Endothelial cell of umbilical vein (primary cell): ENCODE results near the gene DAB2. TPM values are rescaled to one million over a fixed set of nuclear protein-coding genes. Genes with fewer than 3 reads are reported as not detected.

ENCODE experiments used
- BruUV-seq: library from RNA; stranded (reverse); fragments of 400-500 nt; replicated peaks from 2 replicates; lab custom pipeline; 2021; lab: Mats Ljungman, UMichigan
- CTCF ChIA-PET: fragments of 300-600, 350-600 bp; sonication (Branson Sonifier 250); formaldehyde crosslinking; loops from one replicate; lab custom pipeline; 2021; ENCODE audit warnings: antibody characterized with exemption, inconsistent platforms; lab: Charles Lee
- POLR2A ChIA-PET: fragments of 300-600, 350-600 bp; sonication (Branson Sonifier 250); formaldehyde crosslinking; loops from one replicate; lab custom pipeline; 2021; ENCODE audit warnings: antibody characterized with exemption, inconsistent platforms; lab: Charles Lee
- DNase-seq: peaks from one replicate; pipeline ENCODE4 v3.0.0-alpha.2; 2011; ENCODE audit warnings: low read depth, low spot score
- FAIRE-seq: peaks from 2 replicates; lab custom pipeline; 2011; peaks lifted over from hg19 to GRCh38; lab: Jason Lieb, UNC
- H2AFZ ChIP-seq: 2 replicates; pipeline ENCODE4 v1.6.0; 2012; ENCODE audit warnings: low read depth, low read length, control low read depth, inconsistent platforms
- H3K27ac ChIP-seq: 2 replicates; pipeline ENCODE4 v1.5.1; 2011; ENCODE audit warnings: low read depth, mild to moderate bottlenecking, control low read depth, low read length, moderate library complexity; ENCODE audit not compliant: insufficient read depth
- H3K27me3 ChIP-seq, 2 experiments: 2 replicates each; pipeline versions ENCODE4 v1.6.0 to v1.6.1; 2011; ENCODE audit warnings: low read length in 2 of 2, mixed read lengths in 1 of 2; ENCODE audit not compliant: control insufficient read depth in 2 of 2, insufficient read depth in 2 of 2
- H3K36me3 ChIP-seq, 2 experiments: 2 replicates in 1 of 2; 3 replicates in 1 of 2; pipeline ENCODE4 v1.5.1; 2011; ENCODE audit warnings: low read length in 2 of 2, mild to moderate bottlenecking in 1 of 2, moderate library complexity in 1 of 2; ENCODE audit not compliant: control insufficient read depth in 2 of 2, insufficient read depth in 2 of 2; ENCODE audit errors: extremely low read depth in 1 of 2
- H3K4me1 ChIP-seq: 3 replicates; pipeline ENCODE4 v1.5.1; 2011; ENCODE audit warnings: mild to moderate bottlenecking, low read length; ENCODE audit not compliant: control insufficient read depth, insufficient read depth; ENCODE audit errors: extremely low read depth
- H3K4me2 ChIP-seq: 2 replicates; pipeline ENCODE4 v1.6.1; 2011; ENCODE audit warnings: low read length, control low read depth, mixed read lengths; ENCODE audit not compliant: insufficient read depth
- H3K4me3 ChIP-seq, 3 experiments: fragments of 200-600 bp in 1 of 3; sonication (generic), shearing (Covaris generic) in 1 of 3; replicated peaks in 1 of 3; 2 replicates each; pipeline ENCODE4 v1.5.1; 2011 to 2016; ENCODE audit warnings: control low read depth in 3 of 3, low read length in 3 of 3, mild to moderate bottlenecking in 2 of 3, inconsistent platforms in 1 of 3, low read depth in 1 of 3, moderate library complexity in 1 of 3; ENCODE audit not compliant: insufficient read depth in 1 of 3
- H3K79me2 ChIP-seq: 2 replicates; pipeline ENCODE4 v1.6.0; 2012; ENCODE audit warnings: low read length, inconsistent platforms; ENCODE audit not compliant: control insufficient read depth, insufficient read depth
- H3K9ac ChIP-seq: replicated peaks from 2 replicates; pipeline ENCODE3; 2011; ENCODE audit warnings: low read length, control low read depth; ENCODE audit not compliant: insufficient read depth; ENCODE audit errors: extremely low read depth
- H3K9me1 ChIP-seq: replicated peaks from 3 replicates; pipeline ENCODE4 v1.6.0; 2011; ENCODE audit warnings: mild to moderate bottlenecking, low read length; ENCODE audit not compliant: control insufficient read depth, insufficient read depth; ENCODE audit errors: extremely low read depth
- H3K9me3 ChIP-seq: replicated peaks from 2 replicates; pipeline ENCODE4 v1.5.1; 2012; ENCODE audit warnings: low read length, inconsistent platforms; ENCODE audit not compliant: control insufficient read depth, insufficient read depth
- H4K20me1 ChIP-seq: replicated peaks from 2 replicates; pipeline ENCODE3; 2011; ENCODE audit warnings: mild to moderate bottlenecking, low read length; ENCODE audit not compliant: control insufficient read depth, insufficient read depth; ENCODE audit errors: extremely low read depth
- EZH2 ChIP-seq: IDR thresholded peaks from 2 replicates; pipeline ENCODE4 v1.6.1; 2012; ENCODE audit warnings: borderline replicate concordance, low read depth, mild to moderate bottlenecking, moderate library complexity, low read length, inconsistent platforms; ENCODE audit not compliant: severe bottlenecking
- FOS ChIP-seq: IDR thresholded peaks from 2 replicates; pipeline ENCODE4 v1.6.1; 2011; ENCODE audit warnings: mild to moderate bottlenecking, low read length, moderate library complexity, borderline replicate concordance; ENCODE audit not compliant: insufficient read depth
- GATA2 ChIP-seq: IDR thresholded peaks from 2 replicates; pipeline ENCODE4 v1.7.0; 2011; ENCODE audit warnings: low read depth, mild to moderate bottlenecking, moderate library complexity, mixed read lengths, low read length; ENCODE audit not compliant: insufficient read length, insufficient read depth
- JUN ChIP-seq: IDR thresholded peaks from 2 replicates; pipeline ENCODE4 v1.6.1; 2011; ENCODE audit warnings: borderline replicate concordance, low read depth; ENCODE audit not compliant: insufficient read length, insufficient read depth
- MYC ChIP-seq: IDR thresholded peaks from one replicate; pipeline ENCODE4 v1.6.1; 2011; ENCODE audit warnings: mild to moderate bottlenecking, low read depth, low read length
- POLR2A ChIP-seq: IDR thresholded peaks from 2 replicates; pipeline ENCODE4 v1.6.1; 2012; ENCODE audit warnings: low read depth, mild to moderate bottlenecking, control low read depth, low read length
- POLR2AphosphoS5 ChIP-seq: IDR thresholded peaks from 2 replicates; pipeline ENCODE4 v1.6.1; 2012; ENCODE audit warnings: low read depth, mild to moderate bottlenecking, control low read depth, low read length, moderate library complexity; ENCODE audit not compliant: insufficient read depth
- dilution Hi-C: fragments of 300-500 bp; cut with MboI; formaldehyde crosslinking; loops from one replicate; pipeline ENCODE4 v1.15.0; 2019; ENCODE audit warnings: low sequenced_read_pairs; ENCODE audit not compliant: extremely low pct_ligation_motif_present
- intact Hi-C: fragments of 100-400 bp; cut with micrococcal nuclease; formaldehyde crosslinking; loops from one replicate; pipeline ENCODE4 v1.10.0; 2022
- polyA plus RNA-seq, 4 experiments: library from polyadenylated mRNA; depleted of rRNA in 3 of 4; stranded (reverse) in 3 of 4; unstranded in 1 of 4; fragments of >200 nt; gene quantifications; 2 replicates each; pipeline versions ENCODE4 v1.2.1 to v1.2.3, GENCODE V29; 2011 to 2012; ENCODE audit warnings: missing spikeins in 1 of 4
- total RNA-seq: library from RNA; stranded (reverse); gene quantifications from 2 replicates; pipeline ENCODE4 v1.2.3, GENCODE V29; 2021
- TF ChIP-seq, protein P1 (sequence below), 2 donors: IDR thresholded peaks; 1 replicate in 1 of 2; 2 replicates in 1 of 2; pipeline ENCODE4 v1.5.1; 2011; ENCODE audit warnings: low read length in 2 of 2, mild to moderate bottlenecking in 2 of 2, moderate library complexity in 2 of 2, control low read depth in 1 of 2, inconsistent platforms in 1 of 2, low read depth in 1 of 2; ENCODE audit not compliant: insufficient read depth in 1 of 2; ENCODE audit errors: extremely low read depth in 1 of 2
- TF ChIP-seq, protein P2 (sequence below): IDR thresholded peaks from 2 replicates; pipeline ENCODE4 v1.6.1; 2011; ENCODE audit not compliant: insufficient read depth, insufficient read length

The DAB2 gene
- total and polyA plus RNA-seq, 2 donors (not counting 3 experiments of a cell fraction or from before 2014, with no cell fraction given) = 168 to 283 TPM

DNA sequence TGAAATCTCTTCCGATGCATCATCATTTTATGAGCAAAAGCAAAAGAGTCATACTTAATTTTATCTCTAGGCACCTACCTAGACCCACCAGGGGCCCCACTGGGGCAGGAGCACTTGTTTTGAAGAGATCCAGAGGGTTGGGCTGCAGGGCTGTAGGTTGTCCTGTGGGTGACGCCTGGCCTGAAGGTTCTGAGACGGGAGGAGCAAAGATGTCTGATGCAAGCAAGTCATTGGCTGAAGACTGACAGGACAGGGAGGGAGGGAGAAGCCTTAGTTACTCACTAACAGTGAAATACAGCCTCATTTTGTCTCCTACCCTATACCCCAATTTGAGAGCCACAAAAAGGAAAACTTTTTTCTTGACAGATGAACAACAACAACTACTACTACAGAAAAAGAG lies 43.4 kb downstream of the DAB2 start:
- Histone ChIP-seq H3K27me3 (no peaks in the 10 kb centered on the region), H3K4me3 (no peak overlapping the region), H3K79me2 (no peaks in the 10 kb centered on the region), H3K4me2 (no peak overlapping the region), H3K36me3 (peaks cover 49 to 50% of the 10 kb centered on the region in 2 experiments), H3K9ac (no peak overlapping the region), H4K20me1 (no peaks in the 10 kb centered on the region), H3K9me3 (no peaks in the 10 kb centered on the region), H3K9me1 (no peaks in the 10 kb centered on the region), H3K27ac (no peak overlapping the region), H2AFZ (no peak overlapping the region), H3K4me1 (no peaks in the 10 kb centered on the region)
- TF ChIP-seq POLR2A (no peak), FOS (no peak), EZH2 (no peak), GATA2 (no peak), MYC (no peak), POLR2AphosphoS5 (no peak), JUN (no peak)
- TF ChIP-seq, protein P1, sequence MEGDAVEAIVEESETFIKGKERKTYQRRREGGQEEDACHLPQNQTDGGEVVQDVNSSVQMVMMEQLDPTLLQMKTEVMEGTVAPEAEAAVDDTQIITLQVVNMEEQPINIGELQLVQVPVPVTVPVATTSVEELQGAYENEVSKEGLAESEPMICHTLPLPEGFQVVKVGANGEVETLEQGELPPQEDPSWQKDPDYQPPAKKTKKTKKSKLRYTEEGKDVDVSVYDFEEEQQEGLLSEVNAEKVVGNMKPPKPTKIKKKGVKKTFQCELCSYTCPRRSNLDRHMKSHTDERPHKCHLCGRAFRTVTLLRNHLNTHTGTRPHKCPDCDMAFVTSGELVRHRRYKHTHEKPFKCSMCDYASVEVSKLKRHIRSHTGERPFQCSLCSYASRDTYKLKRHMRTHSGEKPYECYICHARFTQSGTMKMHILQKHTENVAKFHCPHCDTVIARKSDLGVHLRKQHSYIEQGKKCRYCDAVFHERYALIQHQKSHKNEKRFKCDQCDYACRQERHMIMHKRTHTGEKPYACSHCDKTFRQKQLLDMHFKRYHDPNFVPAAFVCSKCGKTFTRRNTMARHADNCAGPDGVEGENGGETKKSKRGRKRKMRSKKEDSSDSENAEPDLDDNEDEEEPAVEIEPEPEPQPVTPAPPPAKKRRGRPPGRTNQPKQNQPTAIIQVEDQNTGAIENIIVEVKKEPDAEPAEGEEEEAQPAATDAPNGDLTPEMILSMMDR (IDR thresholded peaks at IDR 0.05; ENCODE audit: extremely low read depth in 1 of 2, insufficient read depth in 1 of 2, low read depth in 1 of 2, low read length in 2 of 2) = no peak
- TF ChIP-seq, protein P2, sequence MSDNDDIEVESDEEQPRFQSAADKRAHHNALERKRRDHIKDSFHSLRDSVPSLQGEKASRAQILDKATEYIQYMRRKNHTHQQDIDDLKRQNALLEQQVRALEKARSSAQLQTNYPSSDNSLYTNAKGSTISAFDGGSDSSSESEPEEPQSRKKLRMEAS = no peak
- intact Hi-C loops (no loop called here), dilution Hi-C loops (no loop called here)
- FAIRE-seq (no peak), DNase-seq (no peak)
- ChIA-PET CTCF (interaction anchor here (4.5 kb wide), 1 partner anchor 166 kb away, joined by 24 read pairs; no protein-coding TSS in a partner anchor), POLR2A (no interaction called here)
- BruUV-seq = no TSS peak
